ENCODE measurements around the gene DYNLRB1.

DYNLRB1 gene

DNA sequence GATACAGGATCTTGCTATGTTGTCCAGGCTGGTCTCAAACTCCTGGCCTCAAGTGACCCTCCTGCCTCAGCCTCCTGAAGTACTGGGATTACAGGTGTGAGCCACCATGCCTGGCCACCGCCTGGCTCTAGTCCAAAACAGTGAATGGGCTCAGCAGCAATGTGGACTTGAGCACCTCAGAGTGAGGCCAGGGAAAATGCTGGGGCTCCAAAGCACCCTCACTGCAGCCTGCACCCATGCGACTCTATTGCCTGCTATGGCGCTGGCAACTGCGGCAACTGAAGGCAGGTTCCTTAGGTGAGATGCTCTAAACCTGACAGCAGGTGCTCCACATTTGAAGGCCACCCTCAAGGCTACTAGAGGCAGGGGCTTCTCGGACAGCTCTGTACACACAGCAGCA, 68.8 kb downstream of the DYNLRB1 start:
- no peak overlapping the region for H3K4me3 ChIP-seq (ENCODE audit: low read depth, low read length)
- TF ChIP-seq, protein P1, sequence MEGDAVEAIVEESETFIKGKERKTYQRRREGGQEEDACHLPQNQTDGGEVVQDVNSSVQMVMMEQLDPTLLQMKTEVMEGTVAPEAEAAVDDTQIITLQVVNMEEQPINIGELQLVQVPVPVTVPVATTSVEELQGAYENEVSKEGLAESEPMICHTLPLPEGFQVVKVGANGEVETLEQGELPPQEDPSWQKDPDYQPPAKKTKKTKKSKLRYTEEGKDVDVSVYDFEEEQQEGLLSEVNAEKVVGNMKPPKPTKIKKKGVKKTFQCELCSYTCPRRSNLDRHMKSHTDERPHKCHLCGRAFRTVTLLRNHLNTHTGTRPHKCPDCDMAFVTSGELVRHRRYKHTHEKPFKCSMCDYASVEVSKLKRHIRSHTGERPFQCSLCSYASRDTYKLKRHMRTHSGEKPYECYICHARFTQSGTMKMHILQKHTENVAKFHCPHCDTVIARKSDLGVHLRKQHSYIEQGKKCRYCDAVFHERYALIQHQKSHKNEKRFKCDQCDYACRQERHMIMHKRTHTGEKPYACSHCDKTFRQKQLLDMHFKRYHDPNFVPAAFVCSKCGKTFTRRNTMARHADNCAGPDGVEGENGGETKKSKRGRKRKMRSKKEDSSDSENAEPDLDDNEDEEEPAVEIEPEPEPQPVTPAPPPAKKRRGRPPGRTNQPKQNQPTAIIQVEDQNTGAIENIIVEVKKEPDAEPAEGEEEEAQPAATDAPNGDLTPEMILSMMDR (IDR thresholded peaks at IDR 0.05; ENCODE audit: borderline replicate concordance, insufficient read depth, low read depth, low read length), result no peak

- TF ChIP-seq, protein P1 (IDR thresholded peaks at IDR 0.05; ENCODE audit: borderline replicate concordance, insufficient read depth, low read depth, low read length), result no peak
- no peak overlapping the region for H3K4me3 ChIP-seq (ENCODE audit: low read depth, low read length)
Measured at GRCh38 chr20:34586488-34587163, 70.4 kb downstream of the DYNLRB1 start.
